Measurements from ENCODE around the gene KASH5. TPM values are rescaled to one million over a fixed set of nuclear protein-coding genes. Genes with fewer than 3 reads are reported as not detected.

Gene KASH5
- total and polyA plus RNA-seq, 2 experiments from 2014 or later, result 0.44 TPM; not detected in 1

GRCh38 chr19:49456326-49456725 lies 68.3 kb downstream of the KASH5 start:
- Mint-ChIP-seq H3K4me1 (no peaks in the 10 kb centered on the region), H3K4me3 (no peak overlapping the region), H3K27ac (no peak overlapping the region), H3K27me3 (ENCODE audit: insufficient read depth, low read depth, poor library complexity) (peaks cover 14% of the 10 kb centered on the region), H3K9me3 (peaks cover 9% of the 10 kb centered on the region; the same call in 2 of the 3 replicates), H3K36me3 (ENCODE audit: low read depth) (peaks cover 35% of the 10 kb centered on the region)
- Histone ChIP-seq H3K4me3 (no peak overlapping the region), H2AFZ (no peak overlapping the region), H3K36me3 (ENCODE audit: insufficient read depth) (no peaks in the 10 kb centered on the region), H3K4me2 (no peak overlapping the region), H3K79me2 (replicated peaks; ENCODE audit: insufficient read depth) (peaks cover 19% of the 10 kb centered on the region), H3K27ac (ENCODE audit: low read depth) (no peak overlapping the region), H3F3A (replicated peaks; ENCODE audit: low read depth) (0 out of 2 replicates have a peak, but pooled peaks cover 4% of the 10 kb centered on the region), H3K9me2 (ENCODE audit: insufficient read depth) (no peaks in the 10 kb centered on the region), H3K4me1 (ENCODE audit: insufficient read depth) (peaks cover 4% of the 10 kb centered on the region; the same call in 1 of the 2 replicates), H4K20me1 (replicated peaks; ENCODE audit: insufficient read depth) (no peaks in the 10 kb centered on the region), H3K27me3 (ENCODE audit: insufficient read depth) (no peaks in the 10 kb centered on the region)
- TF ChIP-seq REST (IDR thresholded peaks at IDR 0.05; ENCODE audit: unreplicated experiment) (no peak), EZH2phosphoT487 (IDR thresholded peaks at IDR 0.05; ENCODE audit: unreplicated experiment) (no peak), JUNB (IDR thresholded peaks at IDR 0.05; ENCODE audit: unreplicated experiment) (no peak), STAT1 (IDR thresholded peaks at IDR 0.05; ENCODE audit: unreplicated experiment) (no peak), ZNF462 (CRISPR knock-in tag; IDR thresholded peaks at IDR 0.05) (no peak)
- ATAC-seq, result no peak
- DNase-seq (ENCODE audit: low spot score), result no peak

All from GM23338 (cell line).